ENCODE results near the gene NAA20.

NAA20 gene

GRCh38 chr20:20052074-20052970 lies 35.2 kb downstream of the NAA20 start, which contains the start of the genes CFAP61 and CRNKL1:
Gene CFAP61 (plus strand): TSS chr20:20052532. CDS start chr20:20056654, 4,122 bp downstream.
Gene CRNKL1 (minus strand): TSS chr20:20052466. CDS start chr20:20052342, 124 bp downstream.
- Histone ChIP-seq H3K9me3 (ENCODE audit: insufficient read depth, low read depth, low read length) (no peaks in the 10 kb centered on the region), H3K27me3 (ENCODE audit: insufficient read depth, low read length) (no peaks in the 10 kb centered on the region; the same call in 1 of the 2 replicates), H3K4me1 (ENCODE audit: insufficient read depth, low read length) (peaks cover 6% of the 10 kb centered on the region; the same call in 1 of the 2 replicates), H3K9ac (ENCODE audit: low read depth, low read length) (peak within 1 kb of the TSS; percentile 72), H3K36me3 (ENCODE audit: insufficient read depth, low read length) (peaks cover 32% of the 10 kb centered on the region), H3K27ac (ENCODE audit: low read depth, low read length) (peak within 1 kb of the TSS; percentile 74; the same call in 1 of the 2 replicates), H3K4me3 (ENCODE audit: low read length) (peak within 1 kb of the TSS; percentile 76)
- under 1% methylated on average over 67 of the region's 67 CpGs for WGBS

GRCh38 chr20:20060234-20060998 lies 43.3 kb downstream of the NAA20 start:
- no peaks in the 10 kb centered on the region for H3K9me3 ChIP-seq (ENCODE audit: insufficient read depth, low read depth, low read length)
- no peaks in the 10 kb centered on the region for H3K36me3 ChIP-seq (ENCODE audit: insufficient read depth, low read length)
- H3K9ac ChIP-seq (ENCODE audit: low read depth, low read length) = no peak overlapping the region
- H3K27ac ChIP-seq (ENCODE audit: low read depth, low read length) = no peak overlapping the region
- WGBS = 91% methylated on average over 6 of the region's 6 CpGs
- no peak overlapping the region for H3K4me3 ChIP-seq (ENCODE audit: low read length)
- no peaks in the 10 kb centered on the region for H3K27me3 ChIP-seq (ENCODE audit: insufficient read depth, low read length)
- no peaks in the 10 kb centered on the region for H3K4me1 ChIP-seq (ENCODE audit: insufficient read depth, low read length)

GRCh38 chr20:20063941-20064702 lies 47.0 kb downstream of the NAA20 start:
- no peak overlapping the region for H3K4me3 ChIP-seq (ENCODE audit: low read length)
- no peaks in the 10 kb centered on the region for H3K36me3 ChIP-seq (ENCODE audit: insufficient read depth, low read length)
- H3K27me3 ChIP-seq (ENCODE audit: insufficient read depth, low read length) = no peaks in the 10 kb centered on the region
- no peaks in the 10 kb centered on the region for H3K9me3 ChIP-seq (ENCODE audit: insufficient read depth, low read depth, low read length)
- WGBS = 84% methylated on average over 12 of the region's 12 CpGs
- H3K9ac ChIP-seq (ENCODE audit: low read depth, low read length) = no peak overlapping the region
- no peak overlapping the region for H3K27ac ChIP-seq (ENCODE audit: low read depth, low read length)
- no peaks in the 10 kb centered on the region for H3K4me1 ChIP-seq (ENCODE audit: insufficient read depth, low read length)

- no peaks in the 10 kb centered on the region for H3K4me1 ChIP-seq (ENCODE audit: insufficient read depth, low read length)
- H3K9me3 ChIP-seq (ENCODE audit: insufficient read depth, low read depth, low read length) = no peaks in the 10 kb centered on the region
- H3K36me3 ChIP-seq (ENCODE audit: insufficient read depth, low read length) = no peaks in the 10 kb centered on the region
- H3K27me3 ChIP-seq (ENCODE audit: insufficient read depth, low read length) = no peaks in the 10 kb centered on the region
- no peak overlapping the region for H3K4me3 ChIP-seq (ENCODE audit: low read length)
- WGBS = 89% methylated on average over 1 of the region's 1 CpG
- no peak overlapping the region for H3K27ac ChIP-seq (ENCODE audit: low read depth, low read length)
- H3K9ac ChIP-seq (ENCODE audit: low read depth, low read length) = no peak overlapping the region
Observed at GRCh38 chr20:20065361-20065760, 48.2 kb downstream of the NAA20 start.

- Histone ChIP-seq H3K27me3 (ENCODE audit: insufficient read depth, low read length) (no peaks in the 10 kb centered on the region), H3K4me1 (ENCODE audit: insufficient read depth, low read length) (no peaks in the 10 kb centered on the region), H3K27ac (ENCODE audit: low read depth, low read length) (no peak overlapping the region), H3K9ac (ENCODE audit: low read depth, low read length) (no peak overlapping the region), H3K9me3 (ENCODE audit: insufficient read depth, low read depth, low read length) (no peaks in the 10 kb centered on the region), H3K4me3 (ENCODE audit: low read length) (no peak overlapping the region), H3K36me3 (ENCODE audit: insufficient read depth, low read length) (no peaks in the 10 kb centered on the region)
- WGBS = 78% methylated on average over 10 of the region's 10 CpGs
Observed at GRCh38 chr20:20070871-20071726, 53.9 kb downstream of the NAA20 start.

GRCh38 chr20:20073801-20074371 lies 56.7 kb downstream of the NAA20 start:
- 86% methylated on average over 15 of the region's 15 CpGs for WGBS
- Histone ChIP-seq H3K4me1 (ENCODE audit: insufficient read depth, low read length) (peaks cover 12% of the 10 kb centered on the region), H3K27ac (ENCODE audit: low read depth, low read length) (no peak overlapping the region), H3K27me3 (ENCODE audit: insufficient read depth, low read length) (no peaks in the 10 kb centered on the region), H3K9ac (ENCODE audit: low read depth, low read length) (no peak overlapping the region), H3K9me3 (ENCODE audit: insufficient read depth, low read depth, low read length) (no peaks in the 10 kb centered on the region), H3K4me3 (ENCODE audit: low read length) (no peak overlapping the region), H3K36me3 (ENCODE audit: insufficient read depth, low read length) (no peaks in the 10 kb centered on the region)

- 96% methylated on average over 4 of the region's 4 CpGs for WGBS
- Histone ChIP-seq H3K9me3 (ENCODE audit: insufficient read depth, low read depth, low read length) (no peaks in the 10 kb centered on the region), H3K9ac (ENCODE audit: low read depth, low read length) (no peak overlapping the region), H3K27ac (ENCODE audit: low read depth, low read length) (no peak overlapping the region), H3K4me3 (ENCODE audit: low read length) (no peak overlapping the region), H3K27me3 (ENCODE audit: insufficient read depth, low read length) (no peaks in the 10 kb centered on the region), H3K36me3 (ENCODE audit: insufficient read depth, low read length) (no peaks in the 10 kb centered on the region), H3K4me1 (ENCODE audit: insufficient read depth, low read length) (peaks cover 21% of the 10 kb centered on the region)
Observed at GRCh38 chr20:20075032-20075431, 57.9 kb downstream of the NAA20 start.

- Histone ChIP-seq H3K9me3 (ENCODE audit: insufficient read depth, low read depth, low read length) (no peaks in the 10 kb centered on the region), H3K4me1 (ENCODE audit: insufficient read depth, low read length) (peaks cover 21% of the 10 kb centered on the region), H3K27me3 (ENCODE audit: insufficient read depth, low read length) (no peaks in the 10 kb centered on the region), H3K9ac (ENCODE audit: low read depth, low read length) (no peak overlapping the region), H3K36me3 (ENCODE audit: insufficient read depth, low read length) (no peaks in the 10 kb centered on the region), H3K27ac (ENCODE audit: low read depth, low read length) (no peak overlapping the region), H3K4me3 (ENCODE audit: low read length) (no peak overlapping the region)
- WGBS = 93% methylated on average over 9 of the region's 9 CpGs
Observed at GRCh38 chr20:20076297-20077065, 59.3 kb downstream of the NAA20 start.

GRCh38 chr20:20078041-20078440 lies 60.9 kb downstream of the NAA20 start:
- H3K9ac ChIP-seq (ENCODE audit: low read depth, low read length) = no peak overlapping the region
- H3K4me3 ChIP-seq (ENCODE audit: low read length) = no peak overlapping the region
- H3K4me1 ChIP-seq (ENCODE audit: insufficient read depth, low read length) = peaks cover 21% of the 10 kb centered on the region
- H3K27me3 ChIP-seq (ENCODE audit: insufficient read depth, low read length) = no peaks in the 10 kb centered on the region
- H3K9me3 ChIP-seq (ENCODE audit: insufficient read depth, low read depth, low read length) = no peaks in the 10 kb centered on the region
- H3K36me3 ChIP-seq (ENCODE audit: insufficient read depth, low read length) = no peaks in the 10 kb centered on the region
- H3K27ac ChIP-seq (ENCODE audit: low read depth, low read length) = no peak overlapping the region
- 95% methylated on average over 4 of the region's 4 CpGs for WGBS

All from HUES64 (cell line).